KG1 (cell line): ENCODE data around the gene TBP.

Experiments
- DNase-seq: peaks from one replicate; lab custom pipeline; 2025; lab: John Stamatoyannopoulos, UW

Gene TBP

GRCh38 chr6:170535004-170535403 lies 19.2 kb upstream of the TBP start:
- DNase-seq = no peak

- DNase-seq = no peak
These were observed 17.5 kb upstream of the TBP start for GRCh38 chr6:170536671-170537070.

GRCh38 chr6:170537329-170537728 lies 16.8 kb upstream of the TBP start:
- no peak for DNase-seq

- no peak for DNase-seq
These were observed 12.0 kb upstream of the TBP start for GRCh38 chr6:170542031-170542719.

GRCh38 chr6:170545405-170545804 lies 8.8 kb upstream of the TBP start:
- no peak for DNase-seq

- DNase-seq = peak; percentile 80
These were observed 1.2 kb upstream of the TBP start, which contains the start of gene PSMB1 for GRCh38 chr6:170552765-170553533. TSS of gene PSMB1 (minus strand) at chr6:170553307. CDS start at chr6:170553242, 65 bp downstream.

- DNase-seq = peak; percentile 63
These were observed 596 bp upstream of the TBP start for GRCh38 chr6:170553534-170554012.

GRCh38 chr6:170554796-170555137 lies 598 bp downstream of the TBP start:
- no peak for DNase-seq

- DNase-seq = no peak
These were observed 1.1 kb downstream of the TBP start for GRCh38 chr6:170555305-170555704.

- no peak for DNase-seq
These were observed 7.4 kb downstream of the TBP start for GRCh38 chr6:170561555-170561954.

- no peak for DNase-seq
These were observed 10.9 kb downstream of the TBP start for GRCh38 chr6:170564936-170565530.

GRCh38 chr6:170572704-170573466 lies 18.7 kb downstream of the TBP start:
- no peak for DNase-seq

- no peak for DNase-seq
These were observed 21.1 kb downstream of the TBP start for GRCh38 chr6:170575250-170575649.

- no peak for DNase-seq
These were observed 24.7 kb downstream of the TBP start for GRCh38 chr6:170578909-170579308.

GRCh38 chr6:170583756-170584180 lies 29.6 kb downstream of the TBP start:
- no peak for DNase-seq

- peak; percentile 81 for DNase-seq
These were observed 30.2 kb downstream of the TBP start, which contains the start of gene PDCD2 for GRCh38 chr6:170584181-170584953. TSS of gene PDCD2 (minus strand) at chr6:170584637. CDS start at chr6:170584581, 56 bp downstream.

GRCh38 chr6:170584954-170585498 lies 30.9 kb downstream of the TBP start:
- peak; percentile 46 for DNase-seq

- no peak for DNase-seq
These were observed 36.6 kb downstream of the TBP start for GRCh38 chr6:170590725-170591124.

GRCh38 chr6:170596426-170596825 lies 42.3 kb downstream of the TBP start:
- DNase-seq = no peak

- DNase-seq = no peak
These were observed 43.1 kb downstream of the TBP start for GRCh38 chr6:170597278-170597677.
